WERI-Rb-1 (cell line): ENCODE data around the gene FCHO2.

Experiments
- DNase-seq: peaks from one replicate; pipeline ENCODE4 v3.0.0-alpha.2; 2020
- H3K27ac ChIP-seq: fragments of 250-450 bp; sonication (Bioruptor Pico); 2 replicates; pipeline ENCODE4 v1.5.1; 2020; ENCODE audit warnings: mild to moderate bottlenecking, moderate library complexity
- H3K27me3 ChIP-seq: fragments of 250-450 bp; sonication (Bioruptor Pico); 2 replicates; pipeline ENCODE4 v1.5.1; 2021; ENCODE audit warnings: mild to moderate bottlenecking, low read depth, moderate library complexity; ENCODE audit not compliant: insufficient read depth, severe bottlenecking
- H3K36me3 ChIP-seq: fragments of 250-450 bp; sonication (Bioruptor Pico); 2 replicates; pipeline ENCODE4 v1.5.1; 2020; ENCODE audit warnings: mild to moderate bottlenecking, moderate library complexity
- H3K4me3 ChIP-seq: 2 replicates; pipeline ENCODE4 v1.5.1; 2011; ENCODE audit warnings: low read depth, mild to moderate bottlenecking, control low read depth, low read length
- H3K9me3 ChIP-seq: fragments of 250-450 bp; sonication (Bioruptor Pico); 2 replicates; pipeline ENCODE4 v1.5.1; 2021; ENCODE audit warnings: mild to moderate bottlenecking, moderate library complexity; ENCODE audit not compliant: severe bottlenecking
- TF ChIP-seq, protein P1 (sequence below): IDR thresholded peaks from 2 replicates; pipeline ENCODE4 v1.5.1; 2011; ENCODE audit warnings: low read depth, mild to moderate bottlenecking, control low read depth, inconsistent platforms, low read length

The FCHO2 gene

DNA sequence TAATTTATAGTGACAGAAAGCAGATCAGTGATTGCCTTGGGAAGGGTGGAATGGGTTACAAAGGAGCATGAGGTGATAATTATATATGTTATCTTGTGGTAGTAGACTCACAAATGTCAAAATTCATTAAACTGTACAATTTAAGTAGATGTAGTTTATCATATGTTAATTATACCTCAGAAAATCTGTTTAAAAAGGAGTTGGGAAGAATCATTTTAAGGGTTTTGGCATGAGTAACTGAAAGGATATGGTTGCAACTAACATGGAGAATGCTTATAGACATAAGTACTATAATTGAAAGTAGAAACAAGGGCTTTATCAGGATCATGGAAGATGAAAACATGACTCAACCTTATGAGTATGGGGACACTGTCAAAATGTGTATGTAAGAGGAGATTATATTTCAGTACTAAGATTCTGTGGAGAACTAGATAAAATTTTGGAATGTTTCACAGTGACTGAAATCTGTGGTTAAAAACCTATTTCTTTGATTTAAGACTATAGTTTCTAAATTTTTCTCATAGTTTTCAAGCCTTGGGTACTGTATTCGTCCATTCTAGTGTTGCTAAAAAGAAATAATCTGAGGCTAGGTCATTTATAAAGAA is 73.3 kb downstream of the FCHO2 start:
- H3K36me3 ChIP-seq: peaks cover 9% of the 10 kb centered on the region
- no peak for DNase-seq
- H3K4me3 ChIP-seq: no peak overlapping the region
- TF ChIP-seq, protein P1, sequence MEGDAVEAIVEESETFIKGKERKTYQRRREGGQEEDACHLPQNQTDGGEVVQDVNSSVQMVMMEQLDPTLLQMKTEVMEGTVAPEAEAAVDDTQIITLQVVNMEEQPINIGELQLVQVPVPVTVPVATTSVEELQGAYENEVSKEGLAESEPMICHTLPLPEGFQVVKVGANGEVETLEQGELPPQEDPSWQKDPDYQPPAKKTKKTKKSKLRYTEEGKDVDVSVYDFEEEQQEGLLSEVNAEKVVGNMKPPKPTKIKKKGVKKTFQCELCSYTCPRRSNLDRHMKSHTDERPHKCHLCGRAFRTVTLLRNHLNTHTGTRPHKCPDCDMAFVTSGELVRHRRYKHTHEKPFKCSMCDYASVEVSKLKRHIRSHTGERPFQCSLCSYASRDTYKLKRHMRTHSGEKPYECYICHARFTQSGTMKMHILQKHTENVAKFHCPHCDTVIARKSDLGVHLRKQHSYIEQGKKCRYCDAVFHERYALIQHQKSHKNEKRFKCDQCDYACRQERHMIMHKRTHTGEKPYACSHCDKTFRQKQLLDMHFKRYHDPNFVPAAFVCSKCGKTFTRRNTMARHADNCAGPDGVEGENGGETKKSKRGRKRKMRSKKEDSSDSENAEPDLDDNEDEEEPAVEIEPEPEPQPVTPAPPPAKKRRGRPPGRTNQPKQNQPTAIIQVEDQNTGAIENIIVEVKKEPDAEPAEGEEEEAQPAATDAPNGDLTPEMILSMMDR: no peak
- no peaks in the 10 kb centered on the region for H3K9me3 ChIP-seq
- no peak overlapping the region for H3K27ac ChIP-seq
- H3K27me3 ChIP-seq: no peaks in the 10 kb centered on the region

- Histone ChIP-seq H3K4me3 (no peak overlapping the region), H3K36me3 (peaks cover 9% of the 10 kb centered on the region), H3K9me3 (no peaks in the 10 kb centered on the region), H3K27me3 (no peaks in the 10 kb centered on the region), H3K27ac (no peak overlapping the region)
- DNase-seq: no peak
- TF ChIP-seq, protein P1: no peak
These were observed 74.7 kb downstream of the FCHO2 start for GRCh38 chr5:73030531-73030930.

DNA sequence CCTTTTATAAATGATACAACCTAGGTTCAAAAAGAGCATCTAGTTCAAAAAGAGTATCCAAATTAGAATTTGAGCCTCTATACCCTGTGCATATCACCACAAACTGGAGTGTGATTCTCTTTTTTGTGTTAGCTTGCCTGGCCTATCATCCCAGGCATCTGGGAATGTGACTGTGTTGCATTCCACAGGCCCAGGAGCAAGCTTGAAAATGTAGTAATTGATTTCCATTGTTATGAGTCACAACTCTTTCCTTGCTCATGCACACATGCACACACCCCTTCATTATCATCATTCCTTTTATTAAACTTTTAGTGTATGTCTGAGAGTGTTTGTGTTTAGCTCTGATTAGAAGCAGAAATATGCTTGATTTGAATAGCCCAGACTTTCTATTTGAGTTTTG is 75.2 kb downstream of the FCHO2 start:
- H3K9me3 ChIP-seq: no peaks in the 10 kb centered on the region
- H3K27ac ChIP-seq: no peak overlapping the region
- DNase-seq: no peak
- no peak overlapping the region for H3K4me3 ChIP-seq
- H3K27me3 ChIP-seq: no peaks in the 10 kb centered on the region
- peaks cover 7% of the 10 kb centered on the region for H3K36me3 ChIP-seq
- TF ChIP-seq, protein P1: no peak

GRCh38 chr5:73031839-73032238 is 76.0 kb downstream of the FCHO2 start:
- no peak overlapping the region for H3K4me3 ChIP-seq
- DNase-seq: no peak
- TF ChIP-seq, protein P1: no peak

DNA sequence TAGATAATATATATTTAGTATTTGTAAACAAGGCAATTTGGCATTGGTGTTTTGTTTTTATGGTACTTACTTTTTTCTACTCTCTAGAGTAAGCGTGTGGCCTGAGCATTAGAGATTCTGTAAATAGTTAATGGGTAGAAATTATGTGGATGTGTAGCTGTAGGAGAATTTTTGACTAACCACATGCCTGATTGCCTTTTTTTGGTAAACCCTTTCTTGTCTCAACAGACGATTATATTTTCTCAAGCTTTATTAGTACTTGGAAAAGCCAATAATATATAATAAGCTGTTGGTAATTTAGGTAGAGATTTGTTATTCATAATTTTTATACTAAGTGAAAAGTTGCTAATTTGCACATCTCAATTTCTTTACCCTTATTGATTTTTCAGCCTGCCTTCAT is 76.8 kb downstream of the FCHO2 start:
- peaks cover 3% of the 10 kb centered on the region; the same call in 1 of the 2 replicates for H3K36me3 ChIP-seq
- no peaks in the 10 kb centered on the region for H3K9me3 ChIP-seq
- no peak overlapping the region for H3K4me3 ChIP-seq
- no peak for DNase-seq
- H3K27me3 ChIP-seq: no peaks in the 10 kb centered on the region
- TF ChIP-seq, protein P1: no peak
- H3K27ac ChIP-seq: no peak overlapping the region

More at GRCh38 chr5:73031839-73032238, 76.0 kb downstream of the FCHO2 start:
- no peaks in the 10 kb centered on the region for H3K27me3 ChIP-seq
- H3K27ac ChIP-seq: no peak overlapping the region
- no peaks in the 10 kb centered on the region for H3K9me3 ChIP-seq
- H3K36me3 ChIP-seq: no peaks in the 10 kb centered on the region; the same call in 1 of the 2 replicates

DNA sequence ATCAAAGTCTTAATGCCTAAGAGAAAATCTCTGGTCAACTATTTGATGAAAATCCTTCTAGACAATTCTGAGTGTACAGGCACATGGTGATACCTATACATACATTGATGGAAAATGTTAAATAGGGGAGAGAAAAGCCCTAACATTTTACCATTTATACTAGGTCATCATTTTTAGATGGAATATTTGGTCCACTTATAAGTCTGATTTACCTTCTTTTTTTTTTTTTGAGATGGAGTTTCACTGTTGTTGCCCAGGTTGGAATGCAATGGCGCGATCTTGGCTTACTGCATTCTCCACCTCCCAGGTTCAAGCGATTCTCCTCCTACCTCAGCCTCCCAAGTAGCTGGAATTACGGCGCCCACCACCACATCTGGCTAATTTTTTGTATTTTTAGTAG is 81.7 kb downstream of the FCHO2 start:
- Histone ChIP-seq H3K9me3 (no peaks in the 10 kb centered on the region), H3K27me3 (no peaks in the 10 kb centered on the region), H3K36me3 (peaks cover 3% of the 10 kb centered on the region), H3K4me3 (no peak overlapping the region), H3K27ac (no peak overlapping the region)
- DNase-seq: no peak
- TF ChIP-seq, protein P1: no peak
